Endodermal cell (in vitro differentiated cells): Measurements from ENCODE around the gene CLN5. TPM values are rescaled to one million over a fixed set of nuclear protein-coding genes. Genes with fewer than 3 reads are reported as not detected.
"Not testable (repeated sequence)": the region's sequence is repeated elsewhere in the genome, so short reads cannot be mapped to it uniquely, and the experiment has no call there.

Experiments
- DNase-seq: peaks from one replicate; pipeline ENCODE4 v3.0.0-alpha.2; 2017
- H3K27ac ChIP-seq: 2 replicates; pipeline ENCODE4 v1.5.1; 2013; ENCODE audit warnings: mild to moderate bottlenecking, low read depth, low read length, moderate library complexity
- H3K27me3 ChIP-seq: 2 replicates; pipeline ENCODE4 v1.6.1; 2013; ENCODE audit warnings: mild to moderate bottlenecking, low read length, moderate library complexity; ENCODE audit not compliant: insufficient read depth, control insufficient read depth, poor library complexity, severe bottlenecking
- H3K36me3 ChIP-seq: 2 replicates; pipeline ENCODE4 v1.7.0; 2013; ENCODE audit warnings: mild to moderate bottlenecking, low read length, moderate library complexity; ENCODE audit not compliant: control insufficient read depth, insufficient read depth
- H3K4me1 ChIP-seq: one replicate; pipeline ENCODE4 v1.7.0; 2013; ENCODE audit warnings: low read length; ENCODE audit not compliant: control insufficient read depth, insufficient read depth
- H3K4me3 ChIP-seq: 2 replicates; pipeline ENCODE4 v1.5.1; 2013; ENCODE audit warnings: mild to moderate bottlenecking, low read length, moderate library complexity
- H3K9ac ChIP-seq: 2 replicates; pipeline ENCODE4 v1.6.1; 2013; ENCODE audit warnings: mild to moderate bottlenecking, low read length, moderate library complexity; ENCODE audit not compliant: poor library complexity, severe bottlenecking; ENCODE audit errors: extremely low read depth
- H3K9me3 ChIP-seq: 2 replicates; pipeline ENCODE4 v1.6.1; 2013; ENCODE audit warnings: mild to moderate bottlenecking, low read length, moderate library complexity; ENCODE audit not compliant: control insufficient read depth
- H3K27ac Mint-ChIP-seq: 2 replicates; pipeline ENCODE4 v1.8.0; 2020; ENCODE audit warnings: mixed read lengths
- H3K27me3 Mint-ChIP-seq: 2 replicates; pipeline ENCODE4 v1.8.0; 2021; ENCODE audit warnings: mild to moderate bottlenecking, mixed read lengths; ENCODE audit not compliant: insufficient read depth
- H3K36me3 Mint-ChIP-seq: 2 replicates; pipeline ENCODE4 v1.8.0; 2020; ENCODE audit warnings: low read depth, mixed read lengths
- H3K4me1 Mint-ChIP-seq: 2 replicates; pipeline ENCODE4 v1.8.0; 2020; ENCODE audit warnings: mixed read lengths
- H3K4me3 Mint-ChIP-seq: 2 replicates; pipeline ENCODE4 v1.8.0; 2020; ENCODE audit warnings: mild to moderate bottlenecking, moderate library complexity, mixed read lengths
- H3K9me3 Mint-ChIP-seq: 2 replicates; pipeline ENCODE4 v1.8.0; 2020; ENCODE audit warnings: mild to moderate bottlenecking, mixed read lengths
- WGBS, 2 experiments: methylation state at CpG; one replicate each; pipeline versions ENCODE4 v1.1.5 to v1.1.7; 2013; ENCODE audit warnings: missing lambda C conversion rate in 2 of 2, mixed read lengths in 1 of 2; ENCODE audit not compliant: insufficient coverage in 1 of 2, insufficient read length in 1 of 2; 5-methylcytosine and 5-hydroxymethylcytosine counted together
- total RNA-seq, 2 donors: library from RNA; stranded (reverse); fragmentation: NEBNext Ultra II Directional in 1 of 2; extraction: Animal tissue kit (Norgen Biotek cat#: 25700) in 1 of 2; gene quantifications; 2 replicates in 1 of 2; 3 replicates in 1 of 2; pipeline ENCODE4 v1.2.1, GENCODE V29; 2021
- TF ChIP-seq, protein P1 (sequence below): fragments of 200-600 bp; sonication (generic); conservative IDR thresholded peaks from 2 replicates; pipeline ENCODE4 v1.5.0; 2021; ENCODE audit warnings: antibody characterized with exemption, mild to moderate bottlenecking

The CLN5 gene
- total RNA-seq, 2 donors from 2014 or later = 13.6 to 13.9 TPM

DNA sequence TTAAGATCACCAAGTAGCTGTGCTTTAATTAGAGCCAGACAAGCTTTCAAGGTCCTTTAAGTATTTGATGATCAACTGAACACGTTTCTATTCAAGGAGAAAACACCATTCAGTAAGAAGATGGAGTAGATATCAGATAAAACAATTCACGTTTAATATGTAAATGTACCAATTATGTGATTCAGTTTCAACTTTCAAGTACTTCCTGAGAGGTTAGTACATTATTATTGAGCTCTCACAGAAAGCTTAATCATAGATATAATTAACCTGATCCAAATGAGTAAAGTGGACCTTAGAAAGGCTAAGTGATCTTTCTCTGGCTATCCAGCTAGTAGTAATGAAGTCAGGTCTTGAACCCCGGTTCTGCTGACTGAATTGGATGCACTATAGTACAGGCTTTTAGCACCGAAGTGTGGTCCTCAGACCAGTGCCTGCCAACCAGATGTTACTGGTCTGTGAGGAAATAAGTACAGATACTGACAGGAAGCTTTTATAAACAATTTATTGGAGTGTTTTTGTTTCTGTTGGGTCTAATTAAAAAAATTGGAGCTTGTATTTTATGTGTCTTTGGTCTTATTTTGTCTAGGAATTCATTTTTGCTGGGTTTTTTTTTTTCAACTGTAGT lies 10.2 kb downstream of the CLN5 start:
- 91 to 94% methylated on average over 2 to 4 of the region's 4 CpGs for WGBS, 2 experiments
- TF ChIP-seq, protein P1, sequence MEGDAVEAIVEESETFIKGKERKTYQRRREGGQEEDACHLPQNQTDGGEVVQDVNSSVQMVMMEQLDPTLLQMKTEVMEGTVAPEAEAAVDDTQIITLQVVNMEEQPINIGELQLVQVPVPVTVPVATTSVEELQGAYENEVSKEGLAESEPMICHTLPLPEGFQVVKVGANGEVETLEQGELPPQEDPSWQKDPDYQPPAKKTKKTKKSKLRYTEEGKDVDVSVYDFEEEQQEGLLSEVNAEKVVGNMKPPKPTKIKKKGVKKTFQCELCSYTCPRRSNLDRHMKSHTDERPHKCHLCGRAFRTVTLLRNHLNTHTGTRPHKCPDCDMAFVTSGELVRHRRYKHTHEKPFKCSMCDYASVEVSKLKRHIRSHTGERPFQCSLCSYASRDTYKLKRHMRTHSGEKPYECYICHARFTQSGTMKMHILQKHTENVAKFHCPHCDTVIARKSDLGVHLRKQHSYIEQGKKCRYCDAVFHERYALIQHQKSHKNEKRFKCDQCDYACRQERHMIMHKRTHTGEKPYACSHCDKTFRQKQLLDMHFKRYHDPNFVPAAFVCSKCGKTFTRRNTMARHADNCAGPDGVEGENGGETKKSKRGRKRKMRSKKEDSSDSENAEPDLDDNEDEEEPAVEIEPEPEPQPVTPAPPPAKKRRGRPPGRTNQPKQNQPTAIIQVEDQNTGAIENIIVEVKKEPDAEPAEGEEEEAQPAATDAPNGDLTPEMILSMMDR = no peak
- no peak overlapping the region for H3K27ac ChIP-seq
- H3K4me1 Mint-ChIP-seq = no peaks in the 10 kb centered on the region
- H3K36me3 ChIP-seq = peaks cover 59% of the 10 kb centered on the region
- H3K27me3 ChIP-seq = no peaks in the 10 kb centered on the region
- no peak overlapping the region for H3K9ac ChIP-seq
- H3K4me3 Mint-ChIP-seq = no peak overlapping the region
- H3K4me1 ChIP-seq = no peaks in the 10 kb centered on the region
- H3K4me3 ChIP-seq = no peak overlapping the region
- H3K9me3 ChIP-seq = no peaks in the 10 kb centered on the region
- H3K36me3 Mint-ChIP-seq = peaks cover 30% of the 10 kb centered on the region
- no peaks in the 10 kb centered on the region for H3K9me3 Mint-ChIP-seq
- no peak for DNase-seq
- H3K27me3 Mint-ChIP-seq = no peaks in the 10 kb centered on the region
- H3K27ac Mint-ChIP-seq = no peak overlapping the region

DNA sequence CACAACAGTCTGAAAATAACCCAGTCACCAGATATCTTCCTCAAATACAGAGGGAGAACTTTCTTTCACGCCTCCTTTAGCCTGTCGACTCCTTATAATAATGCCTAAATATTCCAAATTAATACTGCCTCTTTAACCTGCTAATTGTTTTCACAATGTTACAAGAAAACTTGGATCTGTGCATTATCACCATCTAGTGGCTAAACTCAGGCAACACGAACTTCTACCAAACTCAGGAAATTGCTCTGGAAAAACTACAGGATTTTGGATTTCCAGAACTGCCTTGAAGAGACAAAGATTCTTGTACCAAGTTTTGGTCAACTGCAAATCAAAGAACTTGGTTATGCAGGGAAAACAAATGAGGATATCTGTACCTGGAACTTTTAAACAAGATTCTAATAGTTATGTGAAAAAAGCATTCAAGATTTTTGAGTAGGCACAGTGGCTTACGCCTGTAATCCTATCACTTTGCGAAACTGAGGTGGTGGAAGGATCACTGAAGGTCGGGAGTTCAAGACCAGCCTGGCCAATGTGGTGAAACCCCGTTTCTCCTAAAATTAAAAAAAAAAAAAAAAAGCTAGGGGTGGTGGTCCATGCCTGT lies 10.8 kb downstream of the CLN5 start:
- Histone ChIP-seq H3K4me1 (no peaks in the 10 kb centered on the region), H3K9ac (no peak overlapping the region), H3K36me3 (peaks cover 65% of the 10 kb centered on the region), H3K27ac (no peak overlapping the region), H3K27me3 (no peaks in the 10 kb centered on the region), H3K9me3 (no peaks in the 10 kb centered on the region), H3K4me3 (no peak overlapping the region)
- DNase-seq = no peak
- no peaks in the 10 kb centered on the region for H3K4me1 Mint-ChIP-seq
- no peak overlapping the region for H3K27ac Mint-ChIP-seq
- TF ChIP-seq, protein P1 = peak; percentile 79
- no peak overlapping the region for H3K4me3 Mint-ChIP-seq
- no peaks in the 10 kb centered on the region for H3K9me3 Mint-ChIP-seq
- WGBS, 2 experiments = 76 to 77% methylated on average over 6 to 7 of the region's 7 CpGs
- peaks cover 30% of the 10 kb centered on the region for H3K36me3 Mint-ChIP-seq
- H3K27me3 Mint-ChIP-seq = no peaks in the 10 kb centered on the region

DNA sequence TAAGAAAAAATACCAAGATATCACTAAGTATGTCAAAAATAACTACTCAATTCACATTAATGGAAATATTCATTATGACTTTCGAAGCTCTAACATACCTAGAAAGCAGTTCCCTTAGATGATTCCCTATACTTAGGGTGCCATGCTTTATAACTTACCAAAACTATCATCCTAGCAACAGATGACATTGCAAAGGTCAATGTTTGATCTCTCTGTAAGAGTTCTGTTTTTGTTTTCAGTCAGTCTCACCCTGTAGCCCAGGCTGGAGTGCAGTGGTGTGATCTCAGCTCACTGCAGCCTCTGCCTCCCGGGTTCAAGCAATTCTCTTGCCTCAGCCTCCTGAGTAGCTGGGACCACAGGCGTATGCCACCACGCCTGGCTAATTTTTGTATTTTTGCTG lies 16.5 kb downstream of the CLN5 start:
- H3K9me3 Mint-ChIP-seq, H3K9ac ChIP-seq, H3K4me1 Mint-ChIP-seq, H3K27me3 ChIP-seq, H3K27ac ChIP-seq, H3K27me3 Mint-ChIP-seq, H3K4me3 Mint-ChIP-seq, H3K27ac Mint-ChIP-seq, DNase-seq, H3K9me3 ChIP-seq, H3K4me3 ChIP-seq, H3K4me1 ChIP-seq: not testable (repeated sequence)
- peaks cover 68% of the 10 kb centered on the region for H3K36me3 ChIP-seq
- H3K36me3 Mint-ChIP-seq = peaks cover 50% of the 10 kb centered on the region
- 85 to 93% methylated on average over 4 of the region's 4 CpGs for whole genome bisulfite sequencing, 2 experiments
